Putamen (tissue), 1 donor: ENCODE data around the gene MYCBPAP.

Experiments
- DNase-seq: peaks from one replicate; pipeline ENCODE4 v3.0.0-alpha.2; 2016; ENCODE audit warnings: low spot score

Gene MYCBPAP

GRCh38 chr17:50573866-50574611 is 65.8 kb downstream of the MYCBPAP start:
- DNase-seq = no peak

DNA sequence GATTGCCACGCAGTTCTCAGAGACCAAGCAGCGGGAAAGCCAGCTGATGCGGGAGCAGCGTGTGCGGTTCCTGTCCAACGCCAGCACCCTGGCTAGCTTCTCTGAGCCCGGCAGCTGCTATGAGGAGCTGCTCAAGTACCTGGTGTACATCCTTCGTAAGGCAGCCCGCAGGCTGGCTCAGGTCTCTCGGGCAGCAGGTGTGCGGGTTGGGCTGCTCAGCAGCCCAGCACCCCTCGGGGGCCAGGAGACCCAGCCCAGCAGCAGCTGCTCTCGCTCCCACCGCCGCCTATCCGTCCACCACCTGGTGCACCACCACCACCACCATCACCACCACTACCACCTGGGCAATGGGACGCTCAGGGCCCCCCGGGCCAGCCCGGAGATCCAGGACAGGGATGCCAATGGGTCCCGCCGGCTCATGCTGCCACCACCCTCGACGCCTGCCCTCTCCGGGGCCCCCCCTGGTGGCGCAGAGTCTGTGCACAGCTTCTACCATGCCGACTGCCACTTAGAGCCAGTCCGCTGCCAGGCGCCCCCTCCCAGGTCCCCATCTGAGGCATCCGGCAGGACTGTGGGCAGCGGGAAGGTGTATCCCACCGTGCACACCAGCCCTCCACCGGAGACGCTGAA is 67.5 kb downstream of the MYCBPAP start:
- no peak for DNase-seq

DNA sequence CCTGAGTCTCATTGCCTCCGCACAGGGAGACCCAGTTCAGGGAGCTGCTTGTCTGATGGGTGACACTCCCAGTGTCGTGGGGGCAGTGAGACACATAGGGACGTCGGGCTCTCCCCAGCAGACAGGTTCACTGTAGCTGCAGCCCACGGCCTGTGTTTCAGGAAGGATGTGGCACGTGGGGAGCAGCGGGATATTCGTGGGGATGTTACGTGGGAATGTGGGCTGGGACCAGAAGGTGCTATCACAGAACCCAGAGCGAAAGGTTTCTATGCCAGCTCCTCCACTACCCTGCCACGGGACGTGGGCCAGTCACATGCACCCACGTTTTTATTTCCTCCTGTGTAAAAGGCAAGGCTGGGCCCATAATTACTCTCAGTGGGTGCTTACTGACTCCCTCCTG is 68.6 kb downstream of the MYCBPAP start:
- no peak for DNase-seq

- DNase-seq = no peak
Measured at GRCh38 chr17:50577451-50577954, 69.3 kb downstream of the MYCBPAP start.

DNA sequence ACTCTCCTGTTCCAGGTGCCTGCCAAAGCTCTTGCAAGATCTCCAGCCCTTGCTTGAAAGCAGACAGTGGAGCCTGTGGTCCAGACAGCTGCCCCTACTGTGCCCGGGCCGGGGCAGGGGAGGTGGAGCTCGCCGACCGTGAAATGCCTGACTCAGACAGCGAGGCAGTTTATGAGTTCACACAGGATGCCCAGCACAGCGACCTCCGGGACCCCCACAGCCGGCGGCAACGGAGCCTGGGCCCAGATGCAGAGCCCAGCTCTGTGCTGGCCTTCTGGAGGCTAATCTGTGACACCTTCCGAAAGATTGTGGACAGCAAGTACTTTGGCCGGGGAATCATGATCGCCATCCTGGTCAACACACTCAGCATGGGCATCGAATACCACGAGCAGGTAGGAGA is 69.9 kb downstream of the MYCBPAP start:
- no peak for DNase-seq

- no peak for DNase-seq
Measured at GRCh38 chr17:50579399-50579798, 71.2 kb downstream of the MYCBPAP start.

DNA sequence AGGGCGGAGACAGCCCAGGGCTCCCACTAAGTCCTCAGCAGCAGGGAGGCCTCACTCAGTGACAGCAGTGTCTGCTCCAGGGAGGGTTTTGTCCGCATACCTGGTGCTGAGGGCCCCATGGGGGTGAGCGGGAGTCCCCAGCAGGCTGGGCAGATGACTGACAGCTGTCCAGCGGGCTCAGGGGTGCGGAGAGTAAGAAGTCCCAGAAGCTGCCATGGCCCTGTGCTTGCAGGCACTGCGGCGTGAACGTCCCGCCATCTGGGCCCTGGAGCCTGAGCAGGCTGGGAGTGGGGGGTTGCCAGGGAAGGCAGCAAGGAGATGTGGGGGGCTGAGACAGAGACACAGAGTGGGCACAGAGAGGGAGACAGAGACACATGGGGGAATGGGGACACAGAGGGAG is 72.4 kb downstream of the MYCBPAP start:
- no peak for DNase-seq
